Measurements from ENCODE around the gene EGR4.

DNA sequence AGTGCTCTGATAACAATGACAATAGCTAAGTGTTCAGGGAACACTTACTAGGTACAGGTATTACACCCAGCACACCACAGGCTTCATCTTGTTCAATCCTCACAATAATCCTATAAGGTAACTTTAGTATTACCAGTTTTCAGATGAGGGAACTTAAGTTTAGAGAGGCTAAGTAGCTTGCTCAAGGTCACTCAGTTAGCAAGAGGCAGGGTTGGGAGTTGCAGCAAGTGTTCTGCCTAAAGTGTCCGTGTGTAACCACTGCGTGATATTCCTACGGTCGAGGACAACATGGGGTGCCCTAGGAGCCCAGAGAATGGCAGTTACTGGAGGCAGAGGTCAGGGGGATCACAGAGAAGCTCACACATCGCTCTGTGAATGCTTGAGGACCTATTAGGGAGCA, 30.2 kb upstream of the EGR4 start:
- TF ChIP-seq POLR2A (IDR thresholded peaks at IDR 0.05), result no peak
- TF ChIP-seq, protein P1, sequence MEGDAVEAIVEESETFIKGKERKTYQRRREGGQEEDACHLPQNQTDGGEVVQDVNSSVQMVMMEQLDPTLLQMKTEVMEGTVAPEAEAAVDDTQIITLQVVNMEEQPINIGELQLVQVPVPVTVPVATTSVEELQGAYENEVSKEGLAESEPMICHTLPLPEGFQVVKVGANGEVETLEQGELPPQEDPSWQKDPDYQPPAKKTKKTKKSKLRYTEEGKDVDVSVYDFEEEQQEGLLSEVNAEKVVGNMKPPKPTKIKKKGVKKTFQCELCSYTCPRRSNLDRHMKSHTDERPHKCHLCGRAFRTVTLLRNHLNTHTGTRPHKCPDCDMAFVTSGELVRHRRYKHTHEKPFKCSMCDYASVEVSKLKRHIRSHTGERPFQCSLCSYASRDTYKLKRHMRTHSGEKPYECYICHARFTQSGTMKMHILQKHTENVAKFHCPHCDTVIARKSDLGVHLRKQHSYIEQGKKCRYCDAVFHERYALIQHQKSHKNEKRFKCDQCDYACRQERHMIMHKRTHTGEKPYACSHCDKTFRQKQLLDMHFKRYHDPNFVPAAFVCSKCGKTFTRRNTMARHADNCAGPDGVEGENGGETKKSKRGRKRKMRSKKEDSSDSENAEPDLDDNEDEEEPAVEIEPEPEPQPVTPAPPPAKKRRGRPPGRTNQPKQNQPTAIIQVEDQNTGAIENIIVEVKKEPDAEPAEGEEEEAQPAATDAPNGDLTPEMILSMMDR (IDR thresholded peaks at IDR 0.05), result no peak
- no peak for TF ChIP-seq EP300 (IDR thresholded peaks at IDR 0.05)
- no peak for TF ChIP-seq POLR2AphosphoS5 (IDR thresholded peaks at IDR 0.05)
